Activated T-helper 1 cell treated with Interleukin-2 at 50 U/mL for 16 hours (primary cell): Measurements from ENCODE around the gene UBE2E2.

Source experiments
- DNase-seq: peaks from one replicate; pipeline ENCODE4 v3.0.0-alpha.2; 2020; ENCODE audit warnings: low read depth

Gene UBE2E2

DNA sequence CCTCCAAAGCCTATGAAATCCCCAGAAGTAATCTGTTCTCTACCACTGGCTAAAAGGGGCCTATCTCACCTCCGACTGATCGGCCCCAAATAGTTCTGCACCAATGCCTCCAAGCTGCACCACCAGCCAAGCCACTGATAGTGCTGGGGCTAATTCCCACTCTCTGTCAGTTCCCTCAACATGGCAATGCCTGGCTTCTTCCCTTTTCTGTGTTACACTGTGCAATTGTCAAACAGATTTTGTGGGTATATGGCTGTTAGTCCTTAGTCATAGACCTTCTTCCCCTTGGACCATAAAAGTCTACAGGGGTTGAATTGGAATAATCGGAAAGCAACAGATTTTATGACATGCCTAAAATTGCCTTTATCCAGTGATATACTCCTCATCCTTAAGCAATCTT is 9.3 kb upstream of the UBE2E2 start:
- DNase-seq: no peak

DNA sequence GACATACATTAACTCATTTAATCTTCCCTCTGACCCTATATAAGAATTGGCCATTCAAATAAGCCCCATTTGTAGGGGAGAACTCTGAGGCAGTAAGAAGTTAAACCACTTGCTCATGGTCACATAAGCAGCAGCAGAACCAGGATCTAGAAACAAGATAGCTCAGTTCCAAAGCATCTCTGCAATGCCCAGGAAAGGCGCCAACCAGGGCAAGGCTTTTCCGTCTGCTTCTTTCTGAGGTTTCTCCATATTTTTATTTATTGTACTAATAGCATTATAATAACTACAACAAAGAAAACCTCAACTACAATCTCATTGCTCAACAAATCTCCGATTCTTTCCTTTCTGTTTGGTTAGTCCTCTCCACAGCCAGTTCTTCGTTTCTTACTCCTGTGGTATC is 4.3 kb upstream of the UBE2E2 start:
- no peak for DNase-seq

DNA sequence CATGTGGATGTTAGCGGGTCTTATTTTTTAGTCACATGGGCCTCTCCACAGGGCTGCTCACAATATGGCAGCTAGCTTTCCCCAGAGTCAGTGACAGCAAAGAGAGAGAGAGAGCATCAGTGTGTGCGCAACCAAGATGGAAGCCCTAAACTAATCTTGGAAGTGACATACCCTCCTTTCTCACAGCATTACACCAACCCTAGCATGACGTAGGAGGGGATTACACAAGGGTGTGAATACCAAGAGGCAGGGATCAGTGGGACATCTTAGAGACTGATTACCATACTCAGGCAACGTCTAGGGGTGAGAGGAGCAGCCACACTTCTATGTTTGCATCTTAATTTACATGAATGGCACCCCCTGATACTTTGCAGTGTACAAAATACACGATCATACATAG is 3.5 kb upstream of the UBE2E2 start:
- no peak for DNase-seq

DNA sequence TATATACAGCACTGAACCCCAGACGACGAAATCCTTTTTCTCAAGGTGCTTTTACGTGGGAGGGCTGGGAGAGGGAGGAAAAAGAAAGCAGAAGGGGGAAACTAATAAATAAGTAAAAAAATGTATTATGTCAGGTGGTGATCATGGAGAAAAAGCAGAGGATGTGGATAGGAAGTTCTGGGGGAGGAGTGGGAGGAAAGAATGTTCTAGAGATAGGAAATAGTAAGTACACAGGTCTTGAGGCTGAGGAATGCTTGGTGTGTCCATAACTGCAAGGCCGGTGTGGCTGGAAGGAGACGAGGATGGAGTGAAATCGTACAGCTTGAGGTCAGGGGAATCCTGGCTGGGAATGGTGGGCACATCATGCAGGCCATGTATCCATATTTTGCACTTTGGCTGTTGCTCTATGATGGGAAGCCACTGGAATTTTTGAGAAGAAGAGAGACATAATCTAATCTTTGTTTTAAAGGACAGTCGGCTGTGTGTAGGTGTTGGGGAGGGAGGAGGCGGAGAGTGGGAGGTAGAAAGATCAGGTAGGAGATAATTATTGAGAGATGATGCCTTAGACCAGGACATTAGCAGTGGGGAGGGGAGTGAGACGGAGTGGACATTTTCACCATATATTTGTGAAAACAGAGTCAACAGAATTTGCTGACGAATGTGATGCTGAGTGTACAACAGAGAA is 1.8 kb upstream of the UBE2E2 start:
- DNase-seq: no peak

DNA sequence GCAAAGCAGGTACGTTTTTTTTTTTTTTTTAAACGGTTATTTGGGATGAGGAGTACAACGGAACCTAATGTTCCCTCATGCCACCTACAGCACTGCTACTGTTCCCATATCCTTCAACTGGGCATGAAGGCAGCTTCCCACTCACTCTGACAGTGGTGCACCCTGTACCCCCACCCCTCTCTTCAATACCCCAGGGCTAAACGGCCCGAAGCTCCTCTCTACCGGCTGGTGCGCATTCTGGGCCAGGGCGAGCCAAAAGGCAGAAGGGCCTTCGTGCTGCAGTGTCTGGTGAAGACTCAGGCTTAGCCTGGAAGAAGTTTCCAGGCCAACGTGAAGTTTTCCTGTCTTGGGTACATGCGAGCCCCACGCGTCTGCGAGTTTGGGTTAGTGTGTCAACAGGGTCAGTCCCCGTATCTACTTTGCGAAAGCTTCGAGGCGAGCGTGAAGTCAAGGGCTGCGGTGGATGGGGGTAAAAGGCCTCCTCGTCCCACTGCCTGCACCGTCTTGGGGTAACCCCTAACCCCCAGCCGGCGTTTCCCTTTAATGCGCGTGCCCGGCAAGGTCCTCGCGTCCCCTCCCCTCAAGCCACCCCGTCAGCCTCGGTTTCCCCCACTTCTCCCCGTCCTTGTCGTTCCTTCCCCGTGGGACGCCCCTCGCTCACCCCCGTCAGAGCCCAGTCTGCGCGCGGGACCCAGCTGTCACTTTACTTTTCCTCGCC is 765 bp upstream of the UBE2E2 start:
- no peak for DNase-seq

DNA sequence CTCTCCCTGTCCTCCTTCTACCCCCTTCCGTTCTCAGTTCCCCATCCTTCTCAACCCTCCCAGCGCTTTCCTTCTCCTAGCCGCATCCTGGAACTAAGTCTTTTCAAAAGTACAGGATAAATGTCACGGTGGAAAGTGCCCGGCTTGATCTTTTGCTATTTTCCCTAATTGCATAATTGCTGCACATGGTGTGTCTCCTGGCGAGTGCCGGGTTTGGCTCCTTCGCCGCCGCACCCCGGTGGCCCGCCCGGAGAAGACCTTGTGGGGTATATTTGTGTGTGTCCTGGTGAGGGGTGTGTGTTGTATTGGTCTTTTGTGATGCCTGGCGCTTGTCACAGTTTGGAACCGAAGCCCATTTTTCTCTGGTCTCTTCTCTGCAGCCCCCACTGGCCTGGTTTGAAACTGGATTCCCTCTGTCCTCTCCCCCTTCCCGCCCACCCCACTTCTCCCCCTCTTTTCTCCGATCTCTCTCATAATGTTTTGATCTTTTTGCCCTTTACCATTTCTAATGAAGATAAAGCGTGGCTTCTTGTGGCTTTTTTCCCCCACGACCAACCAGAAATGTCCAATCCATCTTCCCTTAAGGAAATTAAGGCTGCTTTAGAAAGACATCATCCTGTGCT is 692 bp downstream of the UBE2E2 start:
- DNase-seq: no peak

DNA sequence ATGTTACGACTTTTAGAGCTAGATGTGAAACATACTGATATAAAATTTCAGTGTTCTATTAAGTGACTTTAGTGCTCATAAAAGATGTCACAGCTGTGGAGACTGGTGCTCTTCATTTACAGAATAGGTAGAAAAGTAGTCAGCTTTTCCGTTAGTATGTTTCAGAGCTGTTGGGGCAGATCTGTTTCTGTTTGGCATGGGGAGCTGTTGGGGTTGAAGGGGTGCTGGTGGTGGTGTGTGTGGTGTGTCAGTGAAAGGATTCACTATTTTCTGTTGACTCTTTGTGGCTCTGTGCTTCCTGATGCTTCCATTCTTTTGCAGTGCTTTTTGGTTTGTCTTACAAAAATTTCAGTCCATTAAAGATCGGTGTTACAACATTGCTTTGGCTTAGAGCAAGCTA is 3.2 kb downstream of the UBE2E2 start:
- no peak for DNase-seq

DNA sequence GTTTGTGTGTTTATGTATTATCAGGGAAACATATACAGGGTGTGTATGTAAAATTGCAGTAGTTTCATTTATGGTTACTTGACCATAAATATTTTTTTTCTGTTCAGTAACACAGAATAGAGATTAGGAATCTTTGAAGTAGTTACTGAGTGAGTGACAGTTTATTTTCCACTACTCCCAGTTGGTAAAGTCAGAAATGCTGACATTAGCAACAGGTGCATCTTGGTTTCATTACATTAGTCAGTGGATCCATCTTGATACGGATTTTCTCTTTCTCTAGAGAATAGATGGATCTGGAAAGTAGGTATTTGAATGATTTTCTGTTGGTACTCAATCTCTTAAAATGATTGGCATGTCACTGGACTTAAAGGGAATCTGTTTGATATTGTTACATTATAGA is 6.0 kb downstream of the UBE2E2 start:
- DNase-seq: no peak

DNA sequence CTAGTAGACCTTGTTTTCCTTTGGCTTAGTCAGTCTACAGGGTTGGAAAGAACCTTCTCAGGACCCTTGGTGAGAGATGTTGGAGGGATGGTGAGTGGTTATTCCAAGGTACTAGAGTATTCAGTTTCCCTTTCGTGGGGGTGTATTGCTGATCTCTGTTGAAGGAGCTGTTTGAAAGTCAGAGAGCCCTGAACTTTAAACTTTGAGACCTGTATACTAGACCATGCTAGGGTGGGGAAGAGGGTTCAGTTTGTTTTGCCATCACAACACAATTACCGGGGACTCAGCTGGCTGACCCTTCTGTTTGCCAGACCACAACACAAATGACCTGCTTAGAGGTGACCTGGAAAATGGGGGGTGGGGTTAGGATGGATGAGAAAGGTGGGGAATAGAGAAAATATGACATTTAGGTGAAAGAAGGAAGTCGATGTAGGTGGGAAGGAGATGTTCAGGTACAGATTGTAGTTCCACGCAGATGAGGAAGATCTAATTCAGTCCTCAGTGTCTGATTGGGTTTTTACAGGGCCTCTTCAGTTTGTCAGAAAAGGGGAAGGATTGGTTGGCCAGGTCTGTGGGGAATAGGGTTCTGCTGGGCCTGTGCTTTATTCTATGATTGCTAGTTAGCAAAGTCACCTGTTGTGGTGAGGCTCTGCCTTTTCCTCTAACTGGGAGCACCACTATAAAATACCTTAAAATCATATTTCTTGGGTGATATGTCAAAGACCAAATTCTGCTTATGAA is 6.8 kb downstream of the UBE2E2 start:
- DNase-seq: no peak

DNA sequence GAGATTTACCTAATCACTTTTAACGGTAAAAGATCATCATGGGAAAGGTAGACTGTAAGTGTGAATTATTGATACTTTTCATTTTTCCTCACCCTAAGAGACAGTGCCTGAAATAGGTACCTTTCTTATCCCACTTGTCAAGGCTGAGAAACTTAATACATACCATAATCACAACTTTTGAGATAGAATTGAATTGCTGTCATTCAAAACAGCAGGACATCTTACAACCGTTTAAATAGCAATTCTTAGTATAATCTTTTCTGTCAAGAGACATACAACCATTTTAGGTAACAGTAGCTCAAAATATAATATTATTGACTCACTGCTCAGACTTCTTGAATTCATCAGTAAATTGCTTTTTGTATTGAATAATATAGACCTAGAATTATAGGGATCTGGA is 10.7 kb downstream of the UBE2E2 start:
- no peak for DNase-seq

DNA sequence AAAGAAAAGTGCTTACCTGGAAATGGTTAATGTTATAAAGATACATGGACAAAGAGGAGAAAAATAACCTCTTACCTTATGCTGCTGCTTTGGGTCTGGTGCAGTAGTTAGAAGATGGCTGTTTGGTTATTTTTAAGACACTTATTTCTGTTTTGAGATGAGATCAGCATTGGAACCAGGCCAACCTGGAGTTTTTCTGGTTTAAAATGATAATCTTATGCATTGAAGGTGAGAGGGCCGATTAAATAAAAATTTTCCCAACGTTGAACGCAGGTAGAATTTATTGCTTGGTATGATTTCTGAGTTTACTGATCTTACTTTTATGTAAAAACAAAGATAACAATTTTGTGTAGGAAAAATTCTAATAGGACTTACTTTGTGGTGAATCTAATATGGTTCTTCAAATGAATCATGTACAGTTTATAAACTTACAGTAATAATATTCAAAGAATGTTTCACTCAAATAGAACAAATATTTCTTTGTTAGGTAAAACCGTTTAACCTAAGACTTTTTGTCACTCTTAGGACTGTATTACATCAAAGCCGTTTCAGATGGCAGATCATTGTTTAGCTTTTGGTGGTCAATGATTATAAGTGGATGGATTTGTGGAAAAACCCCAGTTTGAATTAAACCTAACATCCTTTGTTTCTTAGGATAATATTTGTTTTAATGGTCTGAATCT is 14.9 kb downstream of the UBE2E2 start:
- no peak for DNase-seq

DNA sequence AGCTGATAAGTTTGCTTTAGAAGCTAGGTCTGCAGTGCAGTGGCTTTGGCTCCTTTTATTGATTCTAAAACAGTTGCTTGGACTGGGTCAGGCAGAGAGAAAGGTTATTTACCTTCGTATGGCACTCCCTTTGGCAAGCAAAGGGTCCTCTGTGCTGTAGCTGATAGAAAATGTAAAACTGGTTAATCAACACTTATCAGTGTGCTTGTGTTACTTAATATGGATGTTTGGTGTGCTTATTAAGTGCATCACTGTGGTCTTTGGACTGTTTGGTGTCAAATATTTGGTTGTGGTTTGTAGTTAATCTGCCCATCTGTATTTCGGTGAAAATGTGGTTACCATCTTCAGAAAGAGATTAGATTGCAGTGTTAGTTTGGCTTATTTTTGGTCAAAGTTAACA is 16.0 kb downstream of the UBE2E2 start:
- DNase-seq: no peak

DNA sequence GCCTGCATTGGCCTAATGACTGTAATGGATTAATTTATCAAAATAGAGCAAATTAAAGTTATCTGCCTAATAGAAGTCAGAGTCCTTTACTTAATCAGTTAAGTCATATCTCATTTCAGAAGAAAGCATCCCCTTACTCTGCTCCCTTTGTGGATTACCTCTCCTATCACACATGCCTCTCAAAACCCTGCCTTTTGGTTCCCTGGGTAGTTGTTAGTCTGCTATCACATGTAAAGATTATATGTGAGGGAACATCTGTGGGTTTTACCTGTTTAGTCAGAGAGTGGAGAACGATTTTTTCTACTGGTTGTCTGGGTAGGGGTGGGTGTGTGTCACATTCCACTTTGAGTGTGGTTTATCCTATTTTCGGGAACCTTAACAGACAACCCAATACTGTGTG is 16.4 kb downstream of the UBE2E2 start:
- DNase-seq: no peak

DNA sequence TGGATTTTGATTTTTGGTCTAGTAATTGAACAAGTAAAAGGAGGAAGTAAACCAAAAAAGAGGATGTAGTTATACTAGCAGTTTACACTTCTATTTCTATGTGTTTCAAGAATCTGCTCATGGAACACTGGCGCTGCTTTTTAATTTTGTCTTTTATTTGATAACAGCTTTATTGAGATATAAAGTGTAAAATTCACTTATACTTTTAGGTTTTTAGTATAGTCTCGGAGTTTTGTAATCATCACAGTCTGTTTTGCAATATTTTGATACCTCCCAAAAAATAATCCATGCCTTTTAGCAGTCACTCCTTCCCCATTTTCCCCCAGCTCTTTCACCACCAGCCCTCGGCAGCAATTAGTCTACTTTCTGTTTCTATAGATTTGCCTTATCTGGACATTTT is 18.0 kb downstream of the UBE2E2 start:
- no peak for DNase-seq

DNA sequence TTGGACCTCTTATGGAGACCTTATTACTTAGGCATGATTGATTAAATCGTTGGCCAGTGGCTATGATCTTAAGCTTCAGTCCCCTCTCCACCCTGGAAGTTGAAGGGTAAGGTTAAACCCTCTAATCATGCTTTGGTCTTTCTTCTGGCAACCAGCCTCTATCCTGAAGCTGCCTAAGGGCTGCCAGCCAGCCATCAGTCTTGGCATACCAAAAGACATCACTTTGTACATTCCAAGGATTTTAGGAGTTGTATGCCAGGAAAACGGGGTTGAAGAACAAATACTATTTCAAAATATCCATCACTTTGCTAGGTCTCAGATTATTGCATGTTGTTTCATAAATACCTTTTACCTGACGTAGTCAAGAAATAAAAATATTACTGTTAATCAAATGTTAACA is 28.9 kb downstream of the UBE2E2 start:
- no peak for DNase-seq

DNA sequence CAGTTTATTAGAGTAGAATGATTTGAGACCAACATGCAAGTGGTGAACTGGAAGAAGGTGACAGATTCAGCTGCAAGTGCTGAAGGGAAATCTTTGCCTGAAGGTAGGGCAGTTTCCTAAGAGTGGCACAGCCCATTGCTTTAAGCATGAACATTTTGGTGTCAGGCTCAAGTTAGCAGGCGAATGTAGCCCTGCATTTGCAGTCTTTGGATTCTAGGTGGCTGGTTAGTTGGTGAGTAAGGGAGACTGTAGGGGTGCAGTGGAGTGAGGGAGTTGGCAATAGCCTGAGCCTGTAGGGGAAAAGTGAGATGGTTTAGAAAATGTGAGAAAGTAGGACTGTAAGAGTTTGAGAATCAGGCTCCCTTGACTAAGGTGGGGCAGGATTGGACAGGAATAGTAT is 29.7 kb downstream of the UBE2E2 start:
- no peak for DNase-seq

DNA sequence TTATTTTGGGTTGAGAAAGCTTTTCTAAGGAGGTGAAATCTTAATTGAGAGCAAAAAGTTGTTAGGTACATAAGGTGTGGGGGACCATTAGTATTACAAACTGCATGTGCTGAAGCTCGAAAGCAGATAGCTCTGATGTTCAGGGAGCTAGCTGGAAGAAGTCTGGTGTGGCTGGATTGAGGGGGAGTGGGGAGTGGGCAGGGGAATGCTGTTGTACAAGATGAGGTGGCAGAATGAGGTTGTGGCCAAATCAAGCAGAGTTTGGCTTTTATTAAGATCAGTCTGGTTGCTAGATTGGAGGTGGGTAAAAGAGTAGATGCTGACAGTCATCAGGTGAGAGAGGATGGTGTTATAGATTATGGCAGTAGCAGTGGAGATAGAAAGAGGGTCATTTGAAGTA is 32.1 kb downstream of the UBE2E2 start:
- no peak for DNase-seq

DNA sequence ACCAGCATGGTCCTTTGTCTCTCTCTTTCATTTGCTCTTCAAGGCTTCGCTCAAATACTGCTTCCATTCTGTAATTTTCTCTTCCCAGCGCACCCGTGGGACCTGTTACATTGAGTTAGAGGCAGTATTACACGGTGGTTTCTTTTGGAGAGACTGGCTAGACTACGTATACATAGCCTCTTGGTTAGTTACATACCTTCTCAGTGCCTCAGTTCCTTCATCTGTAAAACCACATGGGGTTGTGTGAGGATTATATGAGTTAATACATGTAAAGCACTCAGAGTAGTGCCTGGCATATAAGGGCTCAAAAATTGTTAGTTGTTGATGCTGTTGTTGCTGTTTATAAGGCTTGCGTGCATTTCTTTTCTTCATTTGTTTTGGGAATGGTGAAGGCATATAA is 33.8 kb downstream of the UBE2E2 start:
- no peak for DNase-seq

DNA sequence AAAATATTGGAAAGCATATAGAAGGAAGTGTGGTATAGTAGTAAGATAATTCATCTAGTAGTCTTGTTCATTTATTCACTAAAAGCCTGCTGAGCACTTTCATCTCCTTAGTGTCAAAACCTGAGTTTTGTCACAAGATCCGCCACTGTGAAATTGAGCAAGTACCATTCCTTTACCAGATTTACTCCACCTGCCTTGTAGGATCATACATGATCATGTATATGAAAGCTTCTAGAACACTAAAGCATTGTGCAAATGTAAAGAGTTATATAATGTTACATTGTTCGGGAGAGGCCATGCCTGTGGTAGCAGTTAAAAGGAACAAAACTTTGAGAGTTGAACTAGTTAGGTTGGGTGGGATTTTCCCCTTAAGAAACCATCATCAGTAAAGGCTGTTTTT is 35.0 kb downstream of the UBE2E2 start:
- DNase-seq: no peak

DNA sequence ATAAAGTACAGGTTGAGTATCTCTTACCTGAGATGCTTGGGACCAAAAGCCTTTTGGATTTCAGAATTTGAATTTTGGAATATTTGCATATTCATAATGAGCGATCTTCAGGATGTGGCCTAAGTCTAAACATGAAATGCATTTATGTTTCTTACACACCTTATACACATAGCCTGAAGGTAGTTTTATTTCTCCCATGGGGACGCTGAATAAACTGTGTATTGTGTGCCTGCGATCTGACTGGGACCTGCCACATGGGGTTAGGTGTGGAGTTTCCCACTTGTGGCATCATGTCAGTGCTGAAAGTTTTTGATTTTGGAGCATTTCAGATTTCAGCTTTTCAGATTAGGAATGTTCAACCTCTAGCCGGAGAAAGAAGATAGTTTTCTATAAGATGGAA is 35.5 kb downstream of the UBE2E2 start:
- DNase-seq: no peak

DNA sequence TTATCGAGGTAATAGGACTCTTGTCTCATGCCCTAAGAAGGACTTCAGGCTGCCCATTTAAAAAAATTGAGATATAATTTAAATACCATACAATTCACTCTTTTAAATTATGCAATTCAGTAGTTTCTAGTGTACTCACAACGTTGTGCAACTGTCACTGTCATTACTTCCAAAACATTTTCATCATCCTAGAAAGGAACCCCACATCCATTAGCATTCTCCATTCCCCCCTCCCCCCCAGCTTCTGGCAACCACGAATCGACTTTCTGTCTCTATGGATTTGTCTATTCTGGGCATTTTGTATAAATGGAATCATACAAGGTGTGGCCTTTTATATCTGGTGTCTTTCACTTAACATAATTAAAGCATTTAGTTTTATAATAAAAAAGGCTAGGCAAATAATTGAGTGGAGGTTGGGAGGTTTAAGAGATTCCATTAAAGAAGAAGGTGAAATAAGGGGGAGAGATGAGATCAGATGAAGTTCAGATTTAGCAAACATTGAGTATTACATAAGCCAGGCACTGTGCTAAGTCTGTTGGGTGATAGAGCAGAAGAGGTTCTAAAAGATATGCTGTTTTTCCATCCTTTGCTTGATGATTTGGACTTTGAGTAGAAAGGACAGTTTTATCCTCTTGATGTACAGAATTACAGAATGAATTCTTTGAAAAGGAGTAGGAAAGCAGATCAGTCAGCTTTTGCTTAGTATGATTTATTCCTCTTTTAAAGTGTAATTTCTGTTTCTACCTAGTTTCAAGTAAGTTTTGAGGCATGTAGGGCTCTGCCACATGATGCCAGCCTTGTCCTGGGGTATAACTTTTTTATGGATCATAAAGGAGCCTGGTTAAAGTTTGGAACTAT is 36.3 kb downstream of the UBE2E2 start:
- no peak for DNase-seq
